T-helper 22 cell (primary cell): Measurements from ENCODE around the gene ADCY5.
"Not testable (repeated sequence)": the region's sequence is repeated elsewhere in the genome, so short reads cannot be mapped to it uniquely, and the experiment has no call there.

ENCODE experiments used
- DNase-seq: peaks from one replicate; pipeline ENCODE4 v3.0.0-alpha.2; 2020; ENCODE audit warnings: low read depth

Gene ADCY5

DNA sequence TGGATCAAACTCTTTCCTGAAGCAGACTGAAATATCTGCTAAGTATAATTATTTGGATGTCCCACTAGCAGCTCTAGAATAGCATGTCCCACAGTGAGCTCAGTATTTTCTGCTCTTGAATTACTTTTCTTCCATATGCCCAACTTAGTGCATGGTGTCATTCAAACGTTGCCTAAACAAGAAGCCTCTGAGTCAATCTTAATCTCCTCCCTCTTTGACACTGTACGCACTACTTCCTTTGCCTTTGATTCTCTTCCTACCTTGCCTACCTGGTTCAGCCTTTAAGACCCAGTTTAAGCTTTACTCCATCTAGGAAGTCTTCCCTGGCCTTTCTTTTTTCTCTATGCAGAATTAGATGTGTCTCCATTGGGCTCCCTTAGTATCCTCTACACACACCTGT lies 192.6 kb downstream of the ADCY5 start:
- no peak for DNase-seq

DNA sequence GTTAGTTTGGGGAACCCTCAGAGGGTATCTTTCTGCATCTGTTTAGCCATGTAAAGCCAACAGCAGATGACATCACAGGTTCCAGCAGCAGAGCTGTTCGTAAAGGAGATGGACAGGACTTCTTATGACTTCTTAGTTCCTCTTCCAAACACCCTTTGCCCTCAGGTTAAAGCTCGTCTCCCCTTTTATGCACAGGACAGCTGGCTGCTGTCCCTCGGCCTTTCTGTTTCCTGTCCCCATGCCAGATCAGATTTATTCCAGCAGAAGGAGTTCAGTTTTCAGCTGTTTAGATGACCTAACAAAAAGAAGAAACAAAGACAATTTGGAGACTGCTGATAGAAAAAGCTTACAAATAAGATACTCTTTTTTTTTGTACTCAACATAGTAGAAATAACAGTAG lies 202.0 kb downstream of the ADCY5 start:
- DNase-seq: no peak

DNA sequence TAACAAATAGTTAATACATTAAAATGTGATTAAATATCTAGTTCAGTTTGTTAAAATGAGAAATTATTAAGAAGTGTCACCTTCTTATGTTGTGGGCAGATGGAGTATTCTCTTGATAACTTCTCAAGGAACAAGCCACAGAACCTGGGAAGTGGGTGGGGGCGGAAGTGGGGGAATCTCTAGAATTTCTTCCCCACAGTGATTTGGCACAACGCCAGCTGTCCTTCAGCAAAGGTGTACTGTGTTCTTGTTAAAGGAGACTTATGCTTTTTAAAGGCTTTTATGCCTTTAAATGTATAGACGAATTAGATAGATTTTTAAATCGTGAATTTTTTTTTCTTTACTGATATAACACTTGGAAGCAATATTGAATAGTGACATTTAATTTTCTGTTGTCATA lies 204.8 kb downstream of the ADCY5 start:
- DNase-seq: no peak

DNA sequence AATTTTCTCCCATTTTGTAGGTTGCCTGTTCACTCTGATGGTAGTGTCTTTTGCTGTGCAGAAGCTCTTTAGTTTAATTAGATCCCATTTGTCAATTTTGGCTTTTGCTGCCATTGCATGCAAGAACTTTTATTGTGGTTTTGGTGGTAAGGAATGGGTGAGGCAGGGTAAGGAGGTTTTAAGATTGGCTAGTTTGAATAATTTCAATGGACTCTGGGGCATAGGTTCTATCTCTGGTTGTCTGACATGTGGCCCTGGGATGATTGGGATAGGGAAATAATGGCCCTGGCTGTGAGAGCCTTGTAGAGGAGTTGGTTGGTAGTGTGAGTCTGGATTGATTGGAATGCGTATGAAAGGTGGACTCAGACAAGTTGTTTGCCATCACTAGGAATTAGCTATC lies 209.1 kb downstream of the ADCY5 start:
- no peak for DNase-seq

DNA sequence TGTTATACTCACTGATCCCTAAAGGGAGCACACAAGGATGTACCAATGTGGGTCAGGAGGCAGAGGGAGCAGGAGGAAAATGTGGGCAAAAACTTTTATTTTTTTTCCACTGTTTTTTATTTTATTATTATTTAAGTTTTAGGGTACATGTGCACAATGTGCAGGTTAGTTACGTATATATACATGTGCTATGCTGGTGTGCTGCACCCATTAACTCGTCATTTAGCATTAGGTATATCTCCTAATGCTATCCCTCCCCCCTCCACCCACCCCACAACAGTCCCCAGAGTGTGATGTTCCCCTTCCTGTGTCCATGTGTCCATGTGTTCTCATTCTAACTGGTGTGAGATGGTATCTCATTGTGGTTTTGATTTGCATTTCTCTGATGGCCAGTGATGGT lies 209.7 kb downstream of the ADCY5 start:
- DNase-seq: not testable (repeated sequence)

DNA sequence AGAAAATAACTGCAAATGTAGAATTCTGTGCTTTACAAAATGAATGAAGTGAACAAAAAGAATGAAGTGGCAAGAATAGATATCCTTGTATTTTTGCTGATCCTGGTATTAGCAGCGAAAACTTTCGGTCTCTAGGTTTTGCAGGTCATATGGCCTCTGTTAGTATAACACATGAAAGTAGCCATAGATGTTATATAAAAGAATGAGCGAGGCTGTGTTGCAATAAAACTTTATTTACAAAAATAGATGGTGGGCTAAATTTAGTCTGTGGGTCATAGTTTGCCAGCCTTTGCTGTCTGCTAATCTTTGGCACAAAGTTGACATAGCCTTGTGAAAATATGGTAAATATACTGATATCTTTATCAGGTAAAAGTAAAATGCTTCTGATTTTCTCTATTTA lies 212.0 kb downstream of the ADCY5 start:
- no peak for DNase-seq
